PC-9 (cell line): ENCODE data around the gene STX19. TPM values are rescaled to one million over a fixed set of nuclear protein-coding genes. Genes with fewer than 3 reads are reported as not detected.

ENCODE experiments used
- BruUV-seq: library from RNA; stranded (reverse); fragments of 400-500 nt; replicated peaks from 2 replicates; lab custom pipeline; 2021; lab: Mats Ljungman, UMichigan
- CTCF ChIA-PET: fragments of 300-600 bp; sonication (Branson Sonifier 250); formaldehyde crosslinking; loops from one replicate; lab custom pipeline; 2022; ENCODE audit warnings: antibody characterized with exemption; lab: Charles Lee
- POLR2A ChIA-PET: fragments of 300-600 bp; sonication (Branson Sonifier 250); formaldehyde crosslinking; loops from one replicate; lab custom pipeline; 2022; ENCODE audit warnings: antibody characterized with exemption; ENCODE audit not compliant: unreplicated experiment; lab: Charles Lee
- DNase-seq, 2 experiments: peaks; one replicate each; pipeline versions ENCODE4 v3.0.0 to v3.0.0-alpha.2; 2015 to 2022; ENCODE audit warnings: mixed read lengths in 1 of 2
- H2AFZ ChIP-seq: fragments of 200-600 bp; sonication (generic); 2 replicates; pipeline ENCODE4 v1.8.1; 2017; ENCODE audit warnings: antibody characterized with exemption
- H3F3A ChIP-seq: fragments of 200-600 bp; sonication (generic); 2 replicates; pipeline ENCODE4 v1.8.1; 2017; ENCODE audit warnings: antibody characterized with exemption, mild to moderate bottlenecking, low read depth; ENCODE audit not compliant: insufficient read depth
- H3K27ac ChIP-seq: fragments of 200-600 bp; sonication (generic); 2 replicates; pipeline ENCODE4 v1.6.1; 2016; ENCODE audit warnings: mixed run types
- H3K27me3 ChIP-seq: fragments of 200-600 bp; sonication (generic); 2 replicates; pipeline ENCODE4 v1.6.1; 2016; ENCODE audit warnings: low read depth, mixed run types; ENCODE audit not compliant: insufficient read depth
- H3K36me3 ChIP-seq: fragments of 200-600 bp; sonication (generic); 2 replicates; pipeline ENCODE4 v1.6.1; 2016; ENCODE audit warnings: low read depth, mixed run types
- H3K4me1 ChIP-seq: fragments of 200-600 bp; sonication (generic); replicated peaks from 2 replicates; pipeline ENCODE4 v1.6.1; 2016; ENCODE audit warnings: mixed run types; ENCODE audit not compliant: insufficient read depth
- H3K4me2 ChIP-seq: fragments of 200-600 bp; sonication (generic); 2 replicates; pipeline ENCODE4 v1.6.1; 2017; ENCODE audit warnings: mixed run types
- H3K4me3 ChIP-seq: fragments of 200-600 bp; sonication (generic); 2 replicates; pipeline ENCODE4 v1.6.1; 2016; ENCODE audit warnings: mixed run types
- H3K79me2 ChIP-seq: fragments of 200-600 bp; sonication (generic); 2 replicates; pipeline ENCODE4 v1.6.1; 2017; ENCODE audit warnings: low read depth, mixed run types
- H3K9me2 ChIP-seq: fragments of 200-600 bp; sonication (generic); 2 replicates; pipeline ENCODE4 v1.8.1; 2017; ENCODE audit warnings: mild to moderate bottlenecking; ENCODE audit not compliant: insufficient read depth
- H3K9me3 ChIP-seq: fragments of 200-600 bp; sonication (generic); 2 replicates; pipeline ENCODE4 v1.8.1; 2016; ENCODE audit warnings: low read depth; ENCODE audit not compliant: insufficient read depth
- H4K20me1 ChIP-seq: fragments of 200-600 bp; sonication (generic); 2 replicates; pipeline ENCODE4 v1.8.1; 2017; ENCODE audit not compliant: insufficient read depth
- EZH2 ChIP-seq: fragments of 200-600 bp; sonication (generic); IDR thresholded peaks from 2 replicates; pipeline ENCODE4 v1.8.0; 2017; ENCODE audit warnings: antibody characterized with exemption, low read depth
- intact Hi-C: fragments of 100-400 bp; cut with micrococcal nuclease; formaldehyde crosslinking; loops from one replicate; pipeline ENCODE4 v1.10.0; 2022; ENCODE audit not compliant: unreplicated experiment
- total RNA-seq: library from RNA; stranded (reverse); gene quantifications from 2 replicates; pipeline ENCODE4 v1.2.3, GENCODE V29; 2021
- TF ChIP-seq, protein P1 (sequence below): fragments of 200-600 bp; sonication (generic); conservative IDR thresholded peaks from 2 replicates; pipeline ENCODE4 v1.6.1; 2017; ENCODE audit warnings: mixed run types, antibody characterized with exemption, mild to moderate bottlenecking, moderate library complexity

The STX19 gene
- total RNA-seq, 1 experiment from 2014 or later: 5.5 TPM

DNA sequence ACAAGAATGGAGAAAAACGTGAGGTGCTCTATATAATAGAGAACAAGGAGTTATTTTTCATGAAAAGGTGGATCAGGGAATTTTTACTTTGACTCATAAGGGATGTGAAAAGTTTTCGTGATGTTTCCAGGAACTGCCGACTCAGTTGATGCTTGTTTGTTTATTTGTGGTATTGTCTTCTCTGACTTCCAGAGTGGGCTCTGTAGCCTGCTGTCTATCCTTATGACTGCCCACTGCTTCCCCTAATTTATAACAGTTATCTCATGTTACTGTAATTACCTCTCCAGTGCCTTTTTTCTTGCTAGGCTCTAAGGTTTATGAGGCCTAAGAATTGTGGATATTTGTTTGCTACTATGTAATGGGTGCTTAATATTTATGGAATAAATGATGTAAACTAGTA is 36.2 kb downstream of the STX19 start:
- H3K27ac ChIP-seq: no peak overlapping the region
- H2AFZ ChIP-seq: no peak overlapping the region
- ChIA-PET POLR2A (no interaction called here), CTCF (no interaction called here)
- no peaks in the 10 kb centered on the region for H3K36me3 ChIP-seq
- no peak for DNase-seq
- no peaks in the 10 kb centered on the region for H3K27me3 ChIP-seq
- H3K4me2 ChIP-seq: no peak overlapping the region
- H3F3A ChIP-seq: no peaks in the 10 kb centered on the region
- TF ChIP-seq, protein P1, sequence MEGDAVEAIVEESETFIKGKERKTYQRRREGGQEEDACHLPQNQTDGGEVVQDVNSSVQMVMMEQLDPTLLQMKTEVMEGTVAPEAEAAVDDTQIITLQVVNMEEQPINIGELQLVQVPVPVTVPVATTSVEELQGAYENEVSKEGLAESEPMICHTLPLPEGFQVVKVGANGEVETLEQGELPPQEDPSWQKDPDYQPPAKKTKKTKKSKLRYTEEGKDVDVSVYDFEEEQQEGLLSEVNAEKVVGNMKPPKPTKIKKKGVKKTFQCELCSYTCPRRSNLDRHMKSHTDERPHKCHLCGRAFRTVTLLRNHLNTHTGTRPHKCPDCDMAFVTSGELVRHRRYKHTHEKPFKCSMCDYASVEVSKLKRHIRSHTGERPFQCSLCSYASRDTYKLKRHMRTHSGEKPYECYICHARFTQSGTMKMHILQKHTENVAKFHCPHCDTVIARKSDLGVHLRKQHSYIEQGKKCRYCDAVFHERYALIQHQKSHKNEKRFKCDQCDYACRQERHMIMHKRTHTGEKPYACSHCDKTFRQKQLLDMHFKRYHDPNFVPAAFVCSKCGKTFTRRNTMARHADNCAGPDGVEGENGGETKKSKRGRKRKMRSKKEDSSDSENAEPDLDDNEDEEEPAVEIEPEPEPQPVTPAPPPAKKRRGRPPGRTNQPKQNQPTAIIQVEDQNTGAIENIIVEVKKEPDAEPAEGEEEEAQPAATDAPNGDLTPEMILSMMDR: no peak
- no peak for TF ChIP-seq EZH2
- no peaks in the 10 kb centered on the region for H3K79me2 ChIP-seq
- H3K4me1 ChIP-seq: peaks cover 11% of the 10 kb centered on the region
- H3K9me2 ChIP-seq: no peaks in the 10 kb centered on the region
- H3K9me3 ChIP-seq: no peaks in the 10 kb centered on the region
- 0 out of 2 replicates have a peak, but pooled peaks cover 8% of the 10 kb centered on the region for H4K20me1 ChIP-seq
- no peak overlapping the region for H3K4me3 ChIP-seq
- intact Hi-C loops: no loop called here
- no TSS peak for BruUV-seq

DNA sequence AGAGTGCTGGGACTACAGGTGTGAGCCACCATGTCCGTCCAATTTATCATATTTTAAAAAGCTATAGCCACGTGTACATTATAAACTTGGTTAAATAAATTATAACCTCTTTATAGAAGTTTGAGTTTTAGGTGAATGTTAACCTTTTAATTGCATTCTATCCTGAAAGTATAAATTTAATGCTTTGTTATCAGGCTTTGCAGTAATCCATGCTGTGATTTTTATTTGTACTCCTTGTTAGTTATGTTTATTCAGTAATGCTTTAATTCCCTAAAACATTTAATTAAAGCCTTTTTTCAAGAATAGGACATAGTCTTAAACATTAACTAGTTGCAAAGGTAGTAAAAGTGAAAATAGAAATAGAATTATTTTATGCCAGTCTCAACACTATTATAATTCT is 36.8 kb downstream of the STX19 start:
- ChIA-PET CTCF (no interaction called here), POLR2A (no interaction called here)
- Histone ChIP-seq H3K4me2 (no peak overlapping the region), H3K27me3 (no peaks in the 10 kb centered on the region), H4K20me1 (0 out of 2 replicates have a peak, but pooled peaks cover 8% of the 10 kb centered on the region), H3K27ac (no peak overlapping the region), H2AFZ (no peak overlapping the region), H3K79me2 (no peaks in the 10 kb centered on the region), H3K9me3 (no peaks in the 10 kb centered on the region), H3K9me2 (no peaks in the 10 kb centered on the region), H3K36me3 (no peaks in the 10 kb centered on the region), H3K4me1 (peaks cover 11% of the 10 kb centered on the region), H3K4me3 (no peak overlapping the region), H3F3A (no peaks in the 10 kb centered on the region)
- no TSS peak for BruUV-seq
- TF ChIP-seq EZH2: no peak
- TF ChIP-seq, protein P1: no peak
- DNase-seq: no peak
- intact Hi-C loops: no loop called here

DNA sequence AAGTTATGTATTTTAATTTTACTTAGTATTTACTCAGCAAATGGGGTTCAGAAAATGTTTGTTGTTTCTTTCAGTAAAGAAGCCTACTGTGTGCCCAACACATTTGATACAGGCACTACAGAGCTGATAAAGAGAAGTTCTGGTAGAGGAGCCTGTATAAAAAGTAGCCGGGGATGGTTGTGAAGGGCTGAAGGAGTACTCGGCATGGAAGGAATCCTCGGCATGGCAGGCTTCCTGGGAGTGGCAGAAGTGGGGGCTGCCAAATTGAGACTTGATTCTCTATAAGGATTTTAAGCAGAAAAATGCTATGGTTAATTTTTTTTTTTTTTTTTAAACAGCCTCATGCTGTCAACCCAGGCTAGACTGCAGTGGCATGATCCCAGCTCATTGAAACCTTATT is 39.2 kb downstream of the STX19 start:
- Histone ChIP-seq H3K79me2 (no peaks in the 10 kb centered on the region), H3K4me3 (no peak overlapping the region), H3K27ac (no peak overlapping the region), H3K9me2 (no peaks in the 10 kb centered on the region), H3K4me1 (peaks cover 11% of the 10 kb centered on the region), H3K36me3 (no peaks in the 10 kb centered on the region), H3K27me3 (no peaks in the 10 kb centered on the region), H3K4me2 (no peak overlapping the region), H2AFZ (no peak overlapping the region), H4K20me1 (peaks cover 8% of the 10 kb centered on the region; the same call in 1 of the 2 replicates), H3F3A (no peaks in the 10 kb centered on the region), H3K9me3 (no peaks in the 10 kb centered on the region)
- no peak for DNase-seq
- no TSS peak for BruUV-seq
- intact Hi-C loops: no loop called here
- no peak for TF ChIP-seq EZH2
- TF ChIP-seq, protein P1: no peak
- POLR2A ChIA-PET: interaction anchor here (1.4 kb wide), 1 partner anchor 10 kb away, joined by 12 read pairs; the partner anchor contains the start of gene ARL13B
- CTCF ChIA-PET: no interaction called here
